Measurements from ENCODE around the gene NCLN.
A peak's percentile ranks its signal among the peaks of the same experiment; 100 is the strongest.

NCLN gene

DNA sequence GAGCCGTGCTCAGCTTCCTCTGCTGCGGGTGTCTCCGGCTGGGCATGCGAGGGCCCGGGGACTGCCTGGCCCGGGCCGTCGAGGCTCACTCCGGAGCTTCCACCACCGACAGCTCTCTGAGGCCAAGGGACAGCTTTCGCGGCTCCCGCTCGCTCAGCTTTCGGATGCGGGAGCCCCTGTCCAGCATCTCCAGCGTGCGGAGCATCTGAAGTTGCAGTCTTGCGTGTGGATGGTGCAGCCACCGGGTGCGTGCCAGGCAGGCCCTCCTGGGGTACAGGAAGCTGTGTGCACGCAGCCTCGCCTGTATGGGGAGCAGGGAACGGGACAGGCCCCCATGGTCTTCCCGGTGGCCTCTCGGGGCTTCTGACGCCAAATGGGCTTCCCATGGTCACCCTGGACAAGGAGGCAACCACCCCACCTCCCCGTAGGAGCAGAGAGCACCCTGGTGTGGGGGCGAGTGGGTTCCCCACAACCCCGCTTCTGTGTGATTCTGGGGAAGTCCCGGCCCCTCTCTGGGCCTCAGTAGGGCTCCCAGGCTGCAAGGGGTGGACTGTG lies 5.9 kb upstream of the NCLN start:
- H3K4me3 ChIP-seq (ENCODE audit: low read depth, low read length, poor library complexity, severe bottlenecking): peak overlapping the region; percentile 45
- H3K9ac ChIP-seq (ENCODE audit: low read length): peak overlapping the region; percentile 55; the same call in 1 of the 2 replicates
- H2AFZ ChIP-seq (ENCODE audit: low read length): no peak overlapping the region
- peak overlapping the region; percentile 76 for H3K4me2 ChIP-seq (ENCODE audit: low read length)
- H4K20me1 ChIP-seq (ENCODE audit: insufficient read depth, low read length): no peaks in the 10 kb centered on the region
- H3K9me2 ChIP-seq (ENCODE audit: low read depth, low read length): no peaks in the 10 kb centered on the region
- no peaks in the 10 kb centered on the region for H3K79me2 ChIP-seq (ENCODE audit: insufficient read depth, low read length)
- no peaks in the 10 kb centered on the region for H3K9me3 ChIP-seq (ENCODE audit: low read length)
- H3K27me3 ChIP-seq (ENCODE audit: insufficient read depth, low read length): 0 out of 2 replicates have a peak, but pooled peaks cover 7% of the 10 kb centered on the region
- H3K4me1 ChIP-seq (ENCODE audit: insufficient read depth, low read length, severe bottlenecking): peaks cover 34% of the 10 kb centered on the region
- no peak for TF ChIP-seq EZH2 (IDR thresholded peaks at IDR 0.05; ENCODE audit: borderline replicate concordance, low read length)
- TF ChIP-seq, protein P1, sequence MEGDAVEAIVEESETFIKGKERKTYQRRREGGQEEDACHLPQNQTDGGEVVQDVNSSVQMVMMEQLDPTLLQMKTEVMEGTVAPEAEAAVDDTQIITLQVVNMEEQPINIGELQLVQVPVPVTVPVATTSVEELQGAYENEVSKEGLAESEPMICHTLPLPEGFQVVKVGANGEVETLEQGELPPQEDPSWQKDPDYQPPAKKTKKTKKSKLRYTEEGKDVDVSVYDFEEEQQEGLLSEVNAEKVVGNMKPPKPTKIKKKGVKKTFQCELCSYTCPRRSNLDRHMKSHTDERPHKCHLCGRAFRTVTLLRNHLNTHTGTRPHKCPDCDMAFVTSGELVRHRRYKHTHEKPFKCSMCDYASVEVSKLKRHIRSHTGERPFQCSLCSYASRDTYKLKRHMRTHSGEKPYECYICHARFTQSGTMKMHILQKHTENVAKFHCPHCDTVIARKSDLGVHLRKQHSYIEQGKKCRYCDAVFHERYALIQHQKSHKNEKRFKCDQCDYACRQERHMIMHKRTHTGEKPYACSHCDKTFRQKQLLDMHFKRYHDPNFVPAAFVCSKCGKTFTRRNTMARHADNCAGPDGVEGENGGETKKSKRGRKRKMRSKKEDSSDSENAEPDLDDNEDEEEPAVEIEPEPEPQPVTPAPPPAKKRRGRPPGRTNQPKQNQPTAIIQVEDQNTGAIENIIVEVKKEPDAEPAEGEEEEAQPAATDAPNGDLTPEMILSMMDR (IDR thresholded peaks at IDR 0.05; ENCODE audit: low read length): no peak
- H3F3A ChIP-seq (ENCODE audit: insufficient read depth, low read length): no peaks in the 10 kb centered on the region
- H3K27ac ChIP-seq (ENCODE audit: low read depth, low read length, poor library complexity, severe bottlenecking): peak overlapping the region; percentile 66
- H3K36me3 ChIP-seq (ENCODE audit: insufficient read depth, low read length): no peaks in the 10 kb centered on the region

GRCh38 chr19:3183721-3184641 lies 1.7 kb upstream of the NCLN start:
- no peaks in the 10 kb centered on the region for H4K20me1 ChIP-seq (ENCODE audit: insufficient read depth, low read length)
- H3K4me1 ChIP-seq (ENCODE audit: insufficient read depth, low read length, severe bottlenecking): peaks cover 44% of the 10 kb centered on the region
- no peaks in the 10 kb centered on the region for H3K9me3 ChIP-seq (ENCODE audit: low read length)
- no peak for TF ChIP-seq EZH2 (IDR thresholded peaks at IDR 0.05; ENCODE audit: borderline replicate concordance, low read length)
- TF ChIP-seq, protein P1 (IDR thresholded peaks at IDR 0.05; ENCODE audit: low read length): no peak
- no peak overlapping the region for H3K9ac ChIP-seq (ENCODE audit: low read length)
- no peaks in the 10 kb centered on the region for H3K9me2 ChIP-seq (ENCODE audit: low read depth, low read length)
- peak overlapping the region; percentile 91 for H3K4me3 ChIP-seq (ENCODE audit: low read depth, low read length, poor library complexity, severe bottlenecking)
- H3K36me3 ChIP-seq (ENCODE audit: insufficient read depth, low read length): peaks cover 11% of the 10 kb centered on the region; the same call in 1 of the 2 replicates
- H3F3A ChIP-seq (ENCODE audit: insufficient read depth, low read length): no peaks in the 10 kb centered on the region
- peaks cover 27% of the 10 kb centered on the region for H3K79me2 ChIP-seq (ENCODE audit: insufficient read depth, low read length)
- H3K27ac ChIP-seq (ENCODE audit: low read depth, low read length, poor library complexity, severe bottlenecking): no peak overlapping the region
- no peak overlapping the region for H2AFZ ChIP-seq (ENCODE audit: low read length)
- H3K27me3 ChIP-seq (ENCODE audit: insufficient read depth, low read length): no peaks in the 10 kb centered on the region
- peak overlapping the region; percentile 77; the same call in 1 of the 2 replicates for H3K4me2 ChIP-seq (ENCODE audit: low read length)

DNA sequence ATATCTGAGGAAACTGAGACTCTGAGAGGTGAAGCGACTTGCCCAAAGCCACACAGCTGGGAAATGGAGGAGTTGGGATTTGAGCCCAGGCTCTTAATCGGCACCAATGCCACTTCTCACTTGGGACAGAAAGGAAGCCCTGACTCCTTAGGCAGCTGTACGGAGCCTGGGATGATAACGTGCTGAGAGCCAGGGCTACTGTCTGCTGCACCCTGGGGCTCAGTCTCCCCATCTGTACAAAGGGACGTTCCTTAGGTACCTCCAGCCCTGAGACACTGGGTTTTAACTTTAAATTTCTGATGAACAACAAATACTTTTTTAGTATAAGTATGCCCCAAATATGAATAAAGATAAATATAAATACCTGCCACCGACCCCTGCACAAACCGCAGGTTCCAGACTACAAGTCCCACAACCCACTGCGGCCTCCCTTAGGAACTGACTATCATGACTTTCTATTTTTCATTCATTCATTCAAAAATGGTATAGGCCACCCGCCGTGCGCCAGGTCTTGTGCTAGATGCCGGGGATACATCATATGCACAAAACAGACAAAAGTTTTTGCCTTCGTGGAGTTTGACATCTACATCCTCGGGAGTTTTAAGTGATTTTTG lies 776 bp upstream of the NCLN start:
- Histone ChIP-seq H3K4me2 (ENCODE audit: low read length) (peak overlapping the region; percentile 77), H3K4me3 (ENCODE audit: low read depth, low read length, poor library complexity, severe bottlenecking) (peak overlapping the region; percentile 91), H3F3A (ENCODE audit: insufficient read depth, low read length) (no peaks in the 10 kb centered on the region), H3K27ac (ENCODE audit: low read depth, low read length, poor library complexity, severe bottlenecking) (peak overlapping the region; percentile 71), H3K27me3 (ENCODE audit: insufficient read depth, low read length) (no peaks in the 10 kb centered on the region), H2AFZ (ENCODE audit: low read length) (peak overlapping the region; percentile 77), H3K4me1 (ENCODE audit: insufficient read depth, low read length, severe bottlenecking) (peaks cover 38% of the 10 kb centered on the region), H3K9me2 (ENCODE audit: low read depth, low read length) (no peaks in the 10 kb centered on the region), H4K20me1 (ENCODE audit: insufficient read depth, low read length) (no peaks in the 10 kb centered on the region), H3K9ac (ENCODE audit: low read length) (peak overlapping the region; percentile 98), H3K79me2 (ENCODE audit: insufficient read depth, low read length) (peaks cover 32% of the 10 kb centered on the region), H3K9me3 (ENCODE audit: low read length) (no peaks in the 10 kb centered on the region), H3K36me3 (ENCODE audit: insufficient read depth, low read length) (peaks cover 13% of the 10 kb centered on the region; the same call in 1 of the 2 replicates)
- TF ChIP-seq, protein P1 (IDR thresholded peaks at IDR 0.05; ENCODE audit: low read length): no peak
- TF ChIP-seq EZH2 (IDR thresholded peaks at IDR 0.05; ENCODE audit: borderline replicate concordance, low read length): no peak
